Pulmonary artery endothelial cell (primary cell): ENCODE measurements around the gene ZDHHC11B. TPM values are rescaled to one million over a fixed set of nuclear protein-coding genes. Genes with fewer than 3 reads are reported as not detected.
"Not testable (repeated sequence)": the region's sequence is repeated elsewhere in the genome, so short reads cannot be mapped to it uniquely, and the experiment has no call there.

Experiments used
- DNase-seq: peaks from one replicate; pipeline ENCODE4 v3.0.0-alpha.2; 2011; ENCODE audit warnings: low read depth, low spot score
- total RNA-seq: library from RNA; depleted of rRNA; stranded (reverse); fragments of >200 nt; gene quantifications from 2 replicates; pipeline ENCODE4 v1.2.3, GENCODE V29; 2014

Gene ZDHHC11B
- total RNA-seq, 1 donor from 2014 or later: not detected

GRCh38 chr5:785181-785705, 714 bp upstream of the ZDHHC11B start:
- DNase-seq: not testable (repeated sequence)

DNA sequence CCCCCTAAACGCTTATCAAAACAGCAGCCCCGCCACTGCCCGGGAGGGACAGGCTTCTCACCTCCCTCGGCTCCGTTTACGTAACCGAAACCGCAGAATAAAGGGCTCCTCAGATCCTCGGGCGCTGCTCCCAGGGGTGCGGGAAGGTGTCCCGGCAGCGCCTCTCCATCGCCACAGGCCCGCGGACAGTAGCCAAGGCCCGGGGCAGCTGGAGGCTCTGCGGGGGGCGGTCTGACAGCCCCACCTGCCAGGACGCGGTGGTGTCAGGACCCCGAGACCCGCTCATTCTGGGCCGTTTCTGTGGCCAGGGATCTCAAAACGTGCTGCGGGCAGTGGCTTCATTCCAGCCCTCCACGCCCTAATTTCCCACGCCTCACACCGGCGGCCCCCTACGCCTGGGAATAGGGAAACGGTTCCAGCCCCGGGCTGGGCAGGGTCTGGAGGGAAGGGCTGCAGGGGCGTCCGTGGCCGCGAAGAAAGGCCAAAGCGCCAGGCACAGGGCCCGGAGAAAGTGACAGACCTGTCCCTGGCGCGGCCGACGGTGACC, 575 bp downstream of the ZDHHC11B start:
- not testable (repeated sequence) for DNase-seq

DNA sequence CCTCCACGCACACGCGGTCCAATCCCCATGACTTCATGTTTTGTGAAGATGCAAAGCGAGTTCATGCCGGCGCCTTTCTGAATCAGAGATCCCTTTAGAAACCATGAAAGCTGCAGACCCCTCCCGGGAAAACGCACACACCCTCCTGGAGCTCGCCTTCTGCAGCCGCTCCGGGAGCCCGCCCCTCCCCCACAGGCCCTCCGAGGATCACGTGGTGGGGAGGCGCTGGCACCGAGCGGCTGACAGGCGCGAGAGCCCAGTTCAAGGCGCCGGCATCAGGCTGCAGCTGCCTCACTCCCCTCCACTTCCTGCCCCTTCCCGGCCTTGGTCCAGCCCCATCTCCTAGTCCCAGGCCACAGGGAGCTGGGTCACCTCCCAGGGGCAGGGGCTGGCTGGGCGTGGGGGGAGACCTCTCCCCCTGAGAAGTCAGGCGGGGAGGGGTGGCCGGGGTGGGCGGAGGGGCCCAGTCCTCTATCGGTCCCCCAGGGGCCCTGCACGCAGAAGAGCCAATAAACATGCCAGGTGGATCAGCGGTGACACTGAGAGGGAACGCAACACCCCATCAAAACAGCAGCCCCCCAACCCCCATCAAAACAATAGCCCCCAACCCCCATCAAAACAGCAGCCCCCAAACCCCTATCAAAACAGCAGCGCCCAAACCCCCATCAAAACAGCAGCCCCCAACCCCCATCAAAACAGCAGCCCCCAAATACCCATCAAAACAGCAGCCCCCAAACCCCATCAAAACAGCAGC, 1.3 kb downstream of the ZDHHC11B start:
- DNase-seq: not testable (repeated sequence)

DNA sequence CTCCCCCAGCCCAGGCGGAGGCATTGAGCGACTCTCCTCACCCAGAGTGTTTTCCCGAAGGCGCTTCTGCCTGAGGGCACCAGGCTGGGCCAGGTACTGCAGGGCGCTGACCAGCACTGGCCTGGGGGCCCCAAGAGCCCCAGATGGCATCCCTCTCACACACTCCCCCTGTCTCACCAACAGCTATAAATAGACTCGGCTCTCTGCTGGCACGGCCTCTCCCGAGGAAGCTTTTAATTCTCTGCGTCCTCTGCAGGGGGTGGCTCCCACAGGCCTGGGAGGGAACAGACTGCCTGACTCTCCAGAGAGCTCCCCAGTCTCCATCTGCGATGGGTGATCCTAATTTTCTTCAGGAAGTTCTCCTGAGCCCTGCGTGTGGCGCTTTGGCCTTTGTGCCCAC, 2.2 kb downstream of the ZDHHC11B start:
- not testable (repeated sequence) for DNase-seq

- not testable (repeated sequence) for DNase-seq
These were observed 4.0 kb downstream of the ZDHHC11B start for GRCh38 chr5:780571-780970.

DNA sequence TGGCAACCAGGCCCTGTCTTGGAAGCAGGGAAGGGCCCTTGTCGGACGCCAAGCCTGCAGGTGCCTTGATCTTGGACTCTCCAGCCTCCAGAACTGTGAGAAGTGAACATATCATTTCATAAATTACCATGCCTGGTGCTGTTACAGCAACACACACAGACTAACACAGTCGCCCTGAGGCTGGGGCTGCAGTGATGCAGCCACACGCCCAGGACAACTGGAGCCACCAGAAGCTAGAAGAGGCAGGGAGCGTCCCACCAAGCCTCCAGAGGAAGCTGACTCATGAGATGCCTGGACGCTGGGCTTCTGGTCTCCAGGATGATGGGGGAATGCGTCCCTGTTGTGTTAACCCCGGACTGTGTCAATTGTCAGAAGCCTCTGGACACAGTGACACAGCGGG, 5.6 kb downstream of the ZDHHC11B start:
- not testable (repeated sequence) for DNase-seq

DNA sequence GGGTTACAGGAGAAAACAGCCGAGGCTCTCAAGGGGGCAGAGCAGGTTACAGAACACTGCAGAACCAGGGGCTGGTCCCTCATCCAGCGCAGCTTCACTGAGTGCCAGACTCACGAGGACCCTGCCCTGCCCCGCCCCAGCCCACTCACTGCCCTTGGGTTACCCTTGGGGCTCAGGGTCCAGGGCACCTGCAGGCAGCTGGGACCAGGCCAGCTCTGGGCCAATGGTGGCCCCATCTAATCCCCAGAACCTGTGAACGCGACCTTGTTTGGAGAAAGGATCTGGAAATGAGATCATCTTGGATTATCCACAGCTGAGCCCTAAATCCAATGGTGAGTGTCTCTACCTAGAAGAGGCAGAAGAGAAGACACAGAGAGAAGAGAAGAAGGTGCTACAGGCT, 6.1 kb downstream of the ZDHHC11B start:
- not testable (repeated sequence) for DNase-seq

DNA sequence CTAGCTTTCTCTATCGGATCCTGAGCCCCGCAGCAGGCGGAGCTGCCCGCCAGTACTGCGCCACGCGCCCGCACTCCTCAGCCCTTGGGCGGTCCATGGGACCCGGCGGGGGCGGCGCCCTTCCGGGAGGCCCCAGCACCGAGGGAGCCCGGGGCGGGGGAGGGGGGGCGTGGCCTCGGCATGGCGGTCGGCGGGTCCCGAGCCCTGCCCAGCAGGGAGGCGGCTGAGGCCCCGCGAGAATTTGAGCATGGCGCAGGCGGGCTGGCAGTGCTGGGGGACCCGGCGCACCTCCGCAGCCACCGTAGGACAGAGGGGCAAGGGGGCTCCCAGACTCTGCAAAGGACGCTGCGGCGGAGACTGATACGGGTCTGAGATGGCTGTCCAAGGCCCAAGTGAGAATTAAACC, 6.8 kb downstream of the ZDHHC11B start:
- no peak for DNase-seq

DNA sequence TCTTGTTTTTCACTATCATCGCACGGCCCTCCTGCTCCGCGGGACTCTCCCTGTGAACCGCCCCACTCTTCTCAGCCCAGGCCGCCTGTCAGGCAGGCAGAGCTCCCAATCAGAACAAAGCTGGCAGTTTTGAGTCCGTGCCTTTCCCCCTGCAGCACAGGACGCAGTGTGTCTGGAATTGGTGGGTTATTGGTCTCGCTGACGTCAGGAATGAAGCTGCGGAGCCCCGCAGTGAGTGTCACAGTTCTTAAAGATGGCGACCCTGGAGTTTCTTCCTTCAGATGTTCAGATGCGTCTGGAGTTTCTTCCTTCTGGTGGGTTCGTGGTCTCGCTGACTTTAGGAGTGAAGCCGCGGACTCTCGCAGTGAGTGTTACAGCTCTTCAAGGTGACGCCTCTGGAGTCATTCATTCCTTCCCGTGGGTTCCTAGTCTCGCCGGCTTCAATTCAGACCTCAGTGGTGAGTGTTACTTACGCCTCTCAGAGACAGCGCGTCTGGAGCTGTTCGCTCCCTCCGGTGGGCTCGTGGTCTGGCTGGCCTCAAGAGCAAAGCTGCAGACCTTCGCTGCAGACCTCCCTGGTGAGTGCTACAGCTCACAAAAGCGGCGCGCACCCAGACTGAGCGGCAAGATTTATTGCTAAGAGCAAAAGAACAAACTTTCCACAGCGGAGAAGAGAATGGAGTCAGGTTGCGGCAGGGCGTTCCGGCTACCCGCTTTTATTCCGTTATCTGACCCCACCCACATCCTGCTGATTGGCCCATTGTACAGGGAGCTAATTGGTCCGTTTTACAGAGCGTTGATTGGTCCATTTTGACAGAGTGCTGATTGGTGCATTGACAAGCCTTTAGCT, 7.4 kb downstream of the ZDHHC11B start:
- no peak for DNase-seq

GRCh38 chr5:775961-776861, 8.3 kb downstream of the ZDHHC11B start:
- no peak for DNase-seq

GRCh38 chr5:775595-775960, 9.0 kb downstream of the ZDHHC11B start:
- DNase-seq: not testable (repeated sequence)

DNA sequence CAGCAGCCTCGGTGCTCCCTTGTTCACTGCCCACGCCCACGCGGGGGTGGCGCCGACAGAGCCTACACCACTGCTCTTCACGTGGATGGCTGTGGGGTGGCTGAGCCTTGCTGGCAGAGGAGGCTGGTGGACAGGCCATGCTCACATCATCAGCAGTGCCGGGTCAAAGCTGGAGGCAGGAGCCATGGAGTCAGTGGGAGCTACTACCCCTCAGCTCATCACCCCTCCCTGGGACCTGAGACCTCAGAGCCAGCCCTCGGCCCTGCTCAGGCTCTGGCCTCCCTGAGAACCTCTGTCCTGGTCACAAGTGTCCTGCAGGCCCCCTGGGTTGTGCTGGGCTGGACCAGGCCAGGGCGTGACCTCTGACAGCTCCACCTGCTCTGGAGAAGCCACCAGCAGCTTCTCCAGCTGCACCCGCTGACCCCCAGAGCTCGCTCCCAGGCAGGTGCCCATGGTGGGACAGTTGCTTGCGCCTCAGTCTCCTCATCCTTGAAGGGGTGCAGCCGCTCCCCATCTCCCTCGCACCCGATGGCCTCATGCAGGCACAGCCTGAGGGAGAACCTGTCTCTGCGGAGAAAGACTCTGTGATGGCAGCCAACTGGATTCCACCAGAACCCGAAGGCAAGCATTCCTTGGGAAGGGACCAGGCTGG, 9.5 kb downstream of the ZDHHC11B start:
- DNase-seq: not testable (repeated sequence)

GRCh38 chr5:774304-774703, 10.2 kb downstream of the ZDHHC11B start:
- not testable (repeated sequence) for DNase-seq

GRCh38 chr5:773517-774264, 10.8 kb downstream of the ZDHHC11B start:
- no peak for DNase-seq

DNA sequence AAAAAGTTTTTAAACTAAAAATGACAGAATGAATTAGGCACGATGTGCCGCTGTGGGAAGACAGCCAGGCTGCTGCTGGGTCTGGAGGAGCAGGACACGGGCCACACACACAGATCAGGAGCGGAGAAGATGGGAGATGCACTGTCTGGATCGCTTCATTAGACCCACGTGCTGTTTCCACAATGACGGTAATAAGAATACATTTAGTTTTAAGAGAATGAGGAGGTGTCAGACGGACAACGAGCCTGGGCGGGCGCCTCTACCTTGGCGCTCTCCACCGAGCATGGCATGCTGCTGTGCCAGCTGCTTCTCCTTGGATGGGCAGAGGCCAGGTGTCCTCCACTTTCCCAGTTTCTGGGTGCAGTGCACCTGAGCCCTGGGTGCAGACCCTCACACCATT, 11.6 kb downstream of the ZDHHC11B start:
- DNase-seq: not testable (repeated sequence)

- not testable (repeated sequence) for DNase-seq
These were observed 12.0 kb downstream of the ZDHHC11B start for GRCh38 chr5:772547-772890.

DNA sequence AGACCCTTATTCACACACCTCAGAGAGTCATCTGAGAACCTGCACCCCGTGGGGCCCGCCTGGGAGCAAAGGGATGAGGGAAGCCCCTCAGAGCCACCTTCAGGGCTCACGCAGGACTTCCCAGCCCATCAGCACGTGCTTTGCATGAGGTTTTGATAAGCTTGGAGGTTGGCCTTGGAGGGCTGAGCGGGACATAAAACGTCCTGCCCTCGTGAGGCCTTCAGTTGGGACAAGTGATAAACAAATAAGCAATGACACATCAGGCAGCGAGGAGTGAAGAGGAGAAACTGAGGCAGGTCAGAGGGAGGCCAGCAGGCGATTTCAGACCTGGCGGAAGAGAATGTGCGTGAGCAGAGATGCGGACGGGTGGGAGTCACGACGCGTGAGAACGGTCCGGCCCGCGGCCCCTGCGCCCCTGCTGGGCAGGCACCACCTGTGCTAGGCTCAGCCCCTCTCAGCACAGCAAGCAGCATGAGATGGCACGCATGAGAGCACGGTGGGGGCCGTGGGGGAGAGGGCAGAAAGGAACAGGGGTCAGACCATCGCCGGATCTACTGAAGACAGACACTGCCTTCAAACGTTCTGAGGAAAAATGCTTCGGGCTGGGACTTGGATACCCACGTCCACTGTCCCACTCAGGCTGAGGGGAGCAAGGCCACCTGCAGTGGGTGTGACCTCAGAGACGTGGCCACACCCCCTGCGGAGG, 12.5 kb downstream of the ZDHHC11B start:
- not testable (repeated sequence) for DNase-seq

DNA sequence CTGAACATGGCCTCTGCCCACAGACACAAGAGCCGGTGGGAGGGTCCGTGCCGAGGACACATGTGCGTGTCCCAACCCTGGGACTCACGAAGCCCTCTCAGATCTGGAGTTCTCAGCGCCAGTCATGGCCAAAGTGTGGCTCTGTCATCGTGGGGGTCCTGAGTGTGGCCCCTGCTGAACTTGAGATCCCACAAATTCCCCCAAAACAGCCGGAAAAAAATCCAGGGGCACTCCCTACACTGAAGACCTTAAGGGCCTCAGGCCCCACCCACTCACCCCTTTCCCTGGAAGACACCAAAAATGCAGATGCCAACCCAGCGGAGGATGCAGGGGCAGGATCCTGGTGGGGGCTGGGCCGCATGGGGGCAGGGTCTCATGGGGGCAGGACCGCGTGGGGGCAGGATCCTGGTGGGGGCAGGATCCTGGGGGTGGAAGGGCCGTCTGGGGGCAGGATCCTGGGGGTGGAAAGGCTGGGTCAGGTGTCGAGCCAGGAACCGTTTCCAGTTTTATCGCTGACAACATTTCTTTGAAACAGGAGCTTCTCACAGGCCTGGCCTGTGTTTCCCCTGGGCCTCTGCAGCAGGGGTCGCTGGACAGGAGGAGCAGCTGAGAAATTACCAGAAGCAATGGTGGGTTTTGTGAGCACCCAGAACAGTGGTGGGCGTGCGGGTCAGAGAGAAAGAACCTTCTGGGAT, 13.3 kb downstream of the ZDHHC11B start:
- DNase-seq: not testable (repeated sequence)

- DNase-seq: not testable (repeated sequence)
These were observed 13.9 kb downstream of the ZDHHC11B start for GRCh38 chr5:770585-770984.
